Pericardium fibroblast (primary cell): Measurements from ENCODE around the gene GAPT. TPM values are rescaled to one million over a fixed set of nuclear protein-coding genes. Genes with fewer than 3 reads are reported as not detected.

ENCODE experiments used
- total RNA-seq: library from RNA; depleted of rRNA; stranded (reverse); fragments of >200 nt; gene quantifications from 2 replicates; pipeline ENCODE4 v1.2.3, GENCODE V29; 2015

The GAPT gene
- not detected in 2 replicates for total RNA-seq

DNA sequence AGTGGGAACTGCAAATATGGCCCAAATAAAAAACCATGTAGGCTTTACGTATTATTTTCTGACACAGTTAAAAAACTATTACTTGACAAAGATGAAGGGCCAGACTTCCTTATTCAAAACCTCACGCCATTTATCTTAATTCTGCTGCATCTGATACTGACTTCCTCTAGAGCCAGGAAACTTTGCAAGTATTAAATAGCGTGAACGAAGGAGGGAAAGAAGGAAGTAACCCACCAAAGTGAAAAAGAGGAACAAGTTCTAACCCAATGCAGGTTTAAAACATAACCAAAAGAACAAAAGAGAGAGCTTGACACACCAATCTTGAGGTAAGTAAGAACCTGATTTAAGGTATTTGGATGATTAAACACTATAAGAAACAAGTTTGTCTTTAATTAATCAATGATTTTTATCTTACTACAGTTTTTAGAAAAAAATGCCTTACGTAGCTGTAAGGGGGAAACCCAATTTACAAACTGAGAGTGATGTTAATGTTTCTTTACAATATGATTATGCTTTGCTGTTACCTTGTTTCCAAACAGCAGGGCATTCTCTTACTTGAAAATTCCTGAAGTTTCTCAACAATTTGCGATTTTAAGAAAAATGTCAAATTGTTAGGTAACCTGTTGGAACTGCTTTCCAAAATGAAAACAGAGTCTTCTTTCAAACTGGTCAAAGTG is at the start of gene GAPT:
GAPT (plus strand) TSS at position 220 of the 677 bp plus-strand sequence. CDS start 3,102 bp downstream, outside the sequence.

DNA sequence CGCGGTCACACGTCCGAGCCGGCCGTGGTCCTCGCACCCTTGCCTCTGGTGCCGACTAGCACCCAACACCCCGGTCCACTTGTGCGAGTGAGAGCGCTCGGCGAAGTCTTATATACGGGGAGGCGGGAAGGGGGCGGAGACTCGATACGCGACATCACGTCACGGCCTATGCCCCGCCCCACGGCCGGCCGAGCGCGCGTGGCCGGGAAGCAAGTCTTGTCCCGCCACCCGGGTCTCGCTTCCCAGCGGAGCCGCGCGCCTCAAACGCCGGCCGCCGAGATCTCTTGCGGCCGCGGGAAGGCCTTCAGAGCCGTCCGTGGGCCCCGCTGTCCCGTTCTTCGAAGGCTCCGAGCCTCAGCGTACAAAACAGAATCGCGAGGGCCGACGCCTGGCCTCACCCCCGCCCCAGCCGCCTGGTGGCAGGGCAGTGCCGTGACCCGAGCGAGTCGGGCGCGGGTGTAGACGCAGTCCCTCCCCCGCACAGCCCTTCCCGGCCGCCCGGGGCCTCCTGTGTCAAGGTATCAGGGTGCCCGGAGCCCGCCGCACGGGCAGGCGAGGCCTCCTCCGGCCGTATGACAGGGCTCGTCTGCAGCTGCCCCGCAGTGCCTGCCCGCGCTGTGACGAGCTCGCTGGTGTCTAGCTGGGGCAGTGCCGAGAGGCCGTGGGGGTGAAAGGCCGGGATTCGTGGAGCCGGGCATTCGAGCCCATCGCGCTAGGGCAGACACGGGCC is 31.1 kb upstream of the GAPT start, which contains the start of gene PLK2:
PLK2 (minus strand) TSS at position 85 of the 730 bp plus-strand sequence. CDS start 127 bp downstream, outside the sequence.

Other genes starting within 250 kb of the GAPT start
- 458 and 890 TPM in 2 replicates for gene PLK2, start 31.3 kb upstream of the GAPT start, total RNA-seq
- gene RAB3C, start 91.6 kb downstream of the GAPT start, total RNA-seq, result not detected in 2 replicates